Effector CD8-positive, alpha-beta T cell (primary cell): ENCODE results near the gene SHISA5.
"Not testable (repeated sequence)": the region's sequence is repeated elsewhere in the genome, so short reads cannot be mapped to it uniquely, and the experiment has no call there.

Experiments used
- DNase-seq: peaks from one replicate; lab custom pipeline; 2025; lab: John Stamatoyannopoulos, UW
- total RNA-seq, 4 experiments: gene quantifications; one replicate each; lab custom pipeline; 2026; lab: John Stamatoyannopoulos, UW

The SHISA5 gene
- 140 to 230 (median 181) reads per million in 4 experiments for total RNA-seq

GRCh38 chr3:48504051-48504946 is at the start of gene SHISA5:
Gene SHISA5, minus strand, starts transcription at chr3:48504174. Its CDS starts 80 bp downstream, at chr3:48504094.
- DNase-seq = peak; percentile 15

- no peak for DNase-seq
Observed at GRCh38 chr3:48553361-48553760, 49.4 kb upstream of the SHISA5 start.

GRCh38 chr3:48552111-48552951 is 48.4 kb upstream of the SHISA5 start:
- DNase-seq = no peak

GRCh38 chr3:48551651-48552050 is 47.7 kb upstream of the SHISA5 start:
- not testable (repeated sequence) for DNase-seq

DNA sequence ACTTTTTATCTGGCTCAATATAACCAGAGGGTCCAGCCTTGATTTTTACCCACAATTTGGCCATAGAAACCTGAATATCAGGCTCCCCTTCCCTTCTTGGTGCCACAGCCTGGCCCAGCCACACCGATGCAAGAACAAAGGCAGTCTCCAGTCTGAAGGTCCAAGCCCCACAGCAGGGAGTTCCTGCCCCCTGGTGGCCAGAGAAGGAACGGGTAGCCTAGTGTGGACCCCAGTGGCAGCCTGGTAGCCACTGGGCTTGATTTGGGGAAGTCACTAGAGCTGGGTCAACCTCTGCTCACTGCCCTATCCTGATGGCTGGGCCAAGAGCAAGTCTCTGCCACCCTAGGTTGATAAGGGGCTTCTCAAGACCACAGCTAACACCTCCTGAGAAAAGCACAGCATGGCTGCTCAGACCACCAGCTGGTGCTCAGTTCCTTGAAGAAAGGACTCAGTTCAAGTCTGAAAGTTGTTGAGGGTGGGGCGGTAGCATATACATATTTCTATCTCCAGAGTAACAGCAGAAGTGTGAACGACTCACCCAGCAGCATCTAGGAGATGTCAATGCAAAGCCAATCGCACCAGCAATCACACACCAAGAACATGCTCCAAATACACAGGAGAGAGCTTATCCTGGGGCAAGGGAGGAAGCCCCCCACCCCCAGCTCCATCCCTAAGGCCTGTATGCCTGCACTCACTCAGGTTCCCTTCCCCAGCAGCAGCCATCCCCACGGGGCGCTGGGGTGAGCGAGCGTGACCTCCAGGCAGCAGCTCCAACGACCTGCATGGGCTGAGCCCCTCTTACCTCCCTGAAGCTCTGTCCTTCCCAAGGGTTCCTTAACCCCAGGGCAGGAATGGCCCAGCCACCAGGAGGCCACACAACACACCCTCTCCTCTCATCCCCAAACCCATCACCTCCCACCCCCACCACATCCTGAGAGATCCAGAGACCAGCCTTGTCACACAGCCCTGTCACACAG is 45.0 kb upstream of the SHISA5 start:
- peak; percentile 76 for DNase-seq

- no peak for DNase-seq
Observed at GRCh38 chr3:48548126-48548525, 44.2 kb upstream of the SHISA5 start.

DNA sequence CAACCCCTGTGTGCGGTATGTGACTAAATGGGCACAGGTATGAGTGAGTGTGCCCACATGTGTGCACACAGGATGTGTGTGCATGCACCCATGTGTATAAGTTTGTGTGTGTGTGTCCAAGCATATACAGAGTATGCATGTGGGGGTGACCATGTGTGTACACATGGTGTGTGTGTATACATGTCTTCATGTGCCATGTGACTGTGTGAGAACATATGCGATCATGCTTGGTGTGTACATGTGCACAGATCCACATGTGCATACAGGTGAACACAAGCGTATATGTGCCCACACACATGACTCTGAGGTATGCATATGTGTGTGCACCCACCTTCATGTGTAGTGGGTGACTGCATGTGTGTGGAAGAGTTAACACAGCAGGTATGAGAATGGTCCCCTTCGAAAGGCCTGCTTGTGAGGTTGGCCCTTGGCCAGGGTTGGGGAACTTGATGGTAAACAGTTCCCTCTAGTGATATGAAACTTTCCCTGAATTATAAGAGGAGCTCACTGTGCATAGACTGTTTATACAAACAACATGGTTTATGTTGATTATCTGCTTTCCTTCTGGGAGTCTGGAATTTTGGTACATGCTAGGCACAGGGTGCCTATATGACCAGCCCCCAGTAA is 42.3 kb upstream of the SHISA5 start:
- DNase-seq = no peak

DNA sequence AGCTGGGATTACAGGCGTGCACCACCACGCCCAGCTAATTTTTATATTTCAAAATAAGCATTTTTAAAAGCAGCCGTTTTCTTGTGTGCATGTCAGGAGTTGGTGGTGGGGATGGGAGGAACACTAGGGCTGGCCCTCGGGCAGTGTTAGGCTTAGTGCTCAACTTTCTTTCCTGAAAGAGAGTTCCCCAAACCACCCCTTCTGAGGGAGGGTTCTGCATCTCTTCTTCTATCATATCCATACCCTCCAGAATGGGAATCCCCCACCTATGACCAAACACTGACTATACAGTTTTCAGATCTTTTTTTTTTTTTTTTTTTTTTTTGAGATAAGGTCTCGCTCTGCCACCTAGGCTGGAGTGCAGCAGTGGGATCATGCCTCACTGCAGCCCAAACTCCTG is 40.2 kb upstream of the SHISA5 start:
- no peak for DNase-seq

DNA sequence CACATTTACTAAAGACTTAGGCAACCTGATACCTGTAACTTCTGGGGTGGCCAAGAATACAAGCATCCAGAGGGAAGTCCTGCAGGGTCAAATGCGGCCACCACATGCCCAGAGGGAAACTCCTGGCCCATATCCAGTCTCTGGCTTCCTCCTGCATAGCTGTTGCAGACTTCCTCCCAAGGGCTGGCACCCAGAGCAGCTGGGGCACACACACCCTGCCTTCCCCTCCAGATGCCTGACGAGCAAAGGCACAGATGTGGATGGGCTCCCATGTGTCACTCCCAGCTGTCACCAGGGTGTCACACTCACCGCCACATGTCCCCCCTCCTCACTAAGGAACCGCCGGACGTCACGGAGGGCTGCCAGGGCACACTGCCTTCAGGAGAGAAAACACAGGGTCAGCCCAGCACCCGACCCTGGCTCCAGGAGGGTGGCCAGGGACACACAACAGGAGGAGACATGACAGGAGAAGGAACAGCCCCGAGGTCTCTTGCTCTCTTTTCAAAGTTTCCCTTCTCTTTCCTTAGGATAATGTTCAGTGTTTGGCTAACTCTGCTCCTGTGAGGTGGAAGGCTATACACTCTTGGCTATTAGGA is 39.4 kb upstream of the SHISA5 start:
- DNase-seq = no peak

DNA sequence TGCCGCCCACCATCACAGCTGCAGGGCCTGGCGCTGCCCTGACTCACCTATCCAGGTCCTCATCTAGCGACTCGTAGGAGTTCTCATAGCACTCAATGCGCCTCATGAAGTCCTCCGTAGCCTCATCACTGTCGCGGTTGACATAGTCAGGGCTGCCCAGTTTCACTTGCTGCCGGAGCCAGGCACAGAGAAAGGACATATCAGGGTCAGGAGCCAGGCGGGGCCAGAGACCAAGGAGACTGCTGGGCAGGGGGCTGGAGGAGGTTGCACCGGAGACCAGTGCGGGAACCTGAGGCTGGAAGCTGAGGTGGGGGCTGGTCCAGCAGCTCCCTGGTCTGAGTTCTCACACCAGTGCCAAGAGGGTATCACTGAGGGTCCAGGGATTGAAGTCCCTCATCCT is 34.5 kb upstream of the SHISA5 start:
- DNase-seq = no peak

GRCh38 chr3:48536785-48537184 is 32.8 kb upstream of the SHISA5 start:
- DNase-seq = no peak

DNA sequence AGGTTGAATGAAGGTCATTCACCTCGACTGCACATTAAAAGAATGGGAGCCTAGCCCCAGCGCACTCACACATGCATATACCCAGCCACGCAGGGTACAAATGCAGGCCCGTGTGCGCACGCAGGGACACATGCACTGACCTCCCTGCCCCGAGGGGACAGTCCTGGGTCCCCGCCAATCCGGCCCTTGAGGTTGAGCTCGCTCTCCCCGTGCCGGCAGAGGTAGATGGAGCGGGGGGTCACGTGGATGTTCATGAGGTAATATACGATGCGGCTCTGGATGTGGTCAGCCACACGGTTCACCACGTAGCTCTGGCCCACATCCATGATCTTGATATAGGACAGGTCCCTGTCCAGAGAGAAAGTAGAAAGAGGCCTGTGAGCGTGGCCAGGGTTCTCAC is 32.1 kb upstream of the SHISA5 start:
- no peak for DNase-seq

DNA sequence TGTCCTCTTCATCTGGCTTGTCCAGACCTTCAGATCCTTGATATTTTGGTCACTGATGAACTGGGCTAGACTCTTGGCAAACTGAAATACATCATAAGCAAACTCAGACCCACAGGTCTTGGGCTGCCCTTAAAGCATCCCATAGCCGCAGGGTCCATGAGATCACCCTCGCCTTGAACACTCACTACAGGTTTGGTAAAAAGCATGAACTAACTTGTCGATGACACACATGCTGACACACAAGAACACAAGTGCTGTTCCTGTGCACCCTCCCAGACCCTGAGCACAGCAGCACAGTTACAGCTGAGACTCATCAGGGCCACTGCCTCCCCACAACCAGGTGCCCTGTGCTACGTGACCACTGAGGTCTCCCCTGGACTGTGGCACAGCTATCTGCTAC is 31.6 kb upstream of the SHISA5 start:
- no peak for DNase-seq

DNA sequence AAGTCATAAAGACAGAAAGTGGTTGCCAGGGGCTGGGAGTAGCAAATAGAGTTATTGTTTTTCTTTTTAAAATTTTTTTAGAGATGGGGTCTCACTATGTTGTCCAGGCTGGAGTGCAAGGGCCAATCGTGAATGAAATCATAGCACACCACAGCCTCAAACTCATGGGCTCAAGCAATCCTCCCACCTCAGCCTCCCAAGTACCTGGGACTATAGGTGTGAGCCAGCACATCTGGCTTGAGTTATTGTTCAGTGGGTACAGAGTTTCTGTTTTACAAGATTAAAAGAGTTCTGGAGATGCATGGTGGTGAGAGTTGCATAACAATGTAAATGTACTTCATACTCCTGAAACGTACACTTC is 29.0 kb upstream of the SHISA5 start:
- DNase-seq = no peak

GRCh38 chr3:48532271-48532976 is 28.4 kb upstream of the SHISA5 start:
- DNase-seq = no peak

DNA sequence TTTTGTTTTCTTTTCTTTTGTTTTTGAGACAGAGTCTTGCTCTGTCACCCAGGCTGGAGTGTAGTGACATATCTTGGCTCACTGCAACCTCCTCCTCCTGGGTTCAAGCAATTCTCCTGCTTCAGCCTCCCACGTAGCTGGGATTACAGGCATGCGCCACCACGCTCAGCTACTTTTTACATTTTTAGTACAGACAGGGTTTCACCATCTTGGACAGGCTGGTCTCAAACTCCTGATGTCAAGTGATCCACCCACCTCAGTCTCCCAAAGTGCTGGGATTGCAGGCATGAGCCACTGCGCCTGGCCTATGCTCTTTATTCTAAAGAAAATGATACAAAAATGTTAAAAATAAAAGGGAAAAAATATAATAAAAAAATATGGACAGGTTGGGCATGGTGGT is 26.7 kb upstream of the SHISA5 start:
- DNase-seq = not testable (repeated sequence)

GRCh38 chr3:48528754-48529153 is 24.8 kb upstream of the SHISA5 start:
- no peak for DNase-seq

DNA sequence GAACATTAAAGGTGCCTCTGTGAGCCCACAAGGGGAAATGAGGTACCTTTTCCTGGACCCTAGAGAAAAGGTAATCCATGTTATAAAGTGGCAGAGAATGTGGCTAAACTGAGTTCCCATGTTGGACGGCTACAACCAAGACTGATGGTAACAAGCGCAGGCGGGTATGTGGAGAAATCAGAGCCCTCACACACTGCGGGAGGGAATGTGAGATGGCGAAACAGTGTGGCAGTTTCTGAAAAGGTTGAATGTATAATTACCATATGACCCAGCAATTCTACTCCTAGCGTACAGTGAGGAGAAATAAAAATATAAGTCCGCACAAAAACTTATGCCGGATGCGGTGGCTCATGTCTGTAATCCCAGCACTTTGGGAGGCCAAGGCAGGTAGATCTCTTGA is 24.1 kb upstream of the SHISA5 start:
- no peak for DNase-seq

DNA sequence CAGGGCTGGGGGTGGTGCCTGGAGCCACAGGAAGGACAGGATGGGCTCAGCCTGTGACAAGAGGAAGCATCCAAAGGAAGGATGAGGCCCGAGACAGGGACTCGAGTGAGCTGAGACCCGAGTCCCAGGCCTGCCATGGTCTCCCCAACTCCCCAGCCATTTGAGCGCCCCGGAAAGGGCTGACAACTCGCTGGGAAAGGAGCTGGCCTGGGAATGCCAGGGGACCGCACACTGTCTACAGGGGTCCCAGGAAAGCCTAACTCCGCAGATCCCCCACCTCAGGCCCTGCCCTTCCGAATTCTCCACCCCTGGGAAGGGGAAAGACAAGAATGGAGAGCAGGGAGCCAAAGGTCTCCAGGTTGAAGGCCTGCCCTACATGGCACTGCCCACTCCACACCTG is 21.0 kb upstream of the SHISA5 start:
- DNase-seq = no peak

DNA sequence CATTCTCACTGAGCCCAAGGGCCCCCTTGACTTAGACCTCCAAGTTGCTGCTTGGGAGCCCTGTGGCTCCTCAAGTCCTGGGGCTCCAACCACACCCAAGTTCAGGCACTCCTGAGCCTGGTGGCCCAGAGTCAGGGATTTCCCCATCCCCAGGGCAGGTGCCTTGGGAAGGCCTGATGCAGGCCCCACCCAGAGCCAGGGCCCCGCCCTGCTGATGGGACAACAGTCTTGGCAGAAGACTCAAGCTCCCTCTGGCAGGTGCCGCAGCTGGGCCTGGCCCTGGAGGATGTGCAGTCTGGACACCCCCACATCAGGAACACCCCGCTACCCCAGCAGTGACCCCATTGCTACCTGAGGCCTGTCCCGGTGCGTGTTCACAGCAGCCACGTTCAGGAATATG is 17.7 kb upstream of the SHISA5 start:
- DNase-seq = no peak
